WTC11 (cell line): Measurements from ENCODE around the gene LAMA2. TPM values are rescaled to one million over a fixed set of nuclear protein-coding genes. Genes with fewer than 3 reads are reported as not detected.

Experiments
- ATAC-seq: fragments of 200-7000 bp; cut with Tn5 transposase; 2 replicates; pipeline ENCODE4 v1.10.0; 2021; ENCODE audit warnings: mild to moderate bottlenecking, moderate library complexity
- CTCF ChIA-PET: fragments of 300-600 bp; sonication (Branson Sonifier 250); formaldehyde crosslinking; loops from one replicate; lab custom pipeline; 2021; ENCODE audit warnings: antibody characterized with exemption; lab: Charles Lee
- POLR2A ChIA-PET: fragments of 350-600 bp; sonication (Branson Sonifier 250); formaldehyde crosslinking; loops from one replicate; lab custom pipeline; 2021; ENCODE audit warnings: antibody characterized with exemption; lab: Charles Lee
- DNase-seq: peaks from one replicate; pipeline ENCODE4 v3.0.0; 2021; ENCODE audit warnings: low spot score
- H3K27ac Mint-ChIP-seq: 2 replicates; pipeline ENCODE4 v1.8.0; 2021; ENCODE audit warnings: mixed read lengths
- H3K27me3 Mint-ChIP-seq: 2 replicates; pipeline ENCODE4 v1.8.0; 2021; ENCODE audit warnings: low read depth, mild to moderate bottlenecking, moderate library complexity, mixed read lengths
- H3K36me3 Mint-ChIP-seq: 2 replicates; pipeline ENCODE4 v1.8.0; 2021; ENCODE audit warnings: mixed read lengths
- H3K4me1 Mint-ChIP-seq: 2 replicates; pipeline ENCODE4 v1.8.0; 2022; ENCODE audit warnings: mixed read lengths
- H3K4me3 Mint-ChIP-seq: 2 replicates; pipeline ENCODE4 v1.8.0; 2021; ENCODE audit warnings: mild to moderate bottlenecking, moderate library complexity, mixed read lengths
- H3K9me3 Mint-ChIP-seq: 2 replicates; pipeline ENCODE4 v1.8.0; 2021; ENCODE audit warnings: mixed read lengths
- ARID4B ChIP-seq: sonication (generic); formaldehyde crosslinking; IDR thresholded peaks from 2 replicates; pipeline ENCODE4 v1.8.0; 2023; ENCODE audit warnings: missing genetic modification reagents, mild to moderate bottlenecking, borderline replicate concordance
- ATF1 ChIP-seq: sonication (generic); formaldehyde crosslinking; IDR thresholded peaks from 2 replicates; pipeline ENCODE4 v1.8.1; 2023; ENCODE audit warnings: mild to moderate bottlenecking, moderate library complexity, missing genetic modification reagents
- E2F5 ChIP-seq: sonication (generic); formaldehyde crosslinking; IDR thresholded peaks from 2 replicates; pipeline ENCODE4 v1.8.1; 2022; ENCODE audit warnings: mild to moderate bottlenecking, moderate library complexity, missing genetic modification reagents
- EMX1 ChIP-seq: fragments of 250-450 bp; sonication (Bioruptor Pico); IDR thresholded peaks from 2 replicates; pipeline ENCODE4 v1.8.0; 2021; ENCODE audit warnings: mild to moderate bottlenecking
- ETV6 ChIP-seq: sonication (generic); formaldehyde crosslinking; IDR thresholded peaks from 2 replicates; pipeline ENCODE4 v1.8.1; 2022; ENCODE audit warnings: mild to moderate bottlenecking, missing genetic modification reagents
- FOXJ3 ChIP-seq: sonication (generic); formaldehyde crosslinking; IDR thresholded peaks from 2 replicates; pipeline ENCODE4 v1.9.0; 2021; ENCODE audit warnings: missing genetic modification reagents, mild to moderate bottlenecking, borderline replicate concordance
- FOXK1 ChIP-seq: sonication (generic); formaldehyde crosslinking; IDR thresholded peaks from 2 replicates; pipeline ENCODE4 v1.8.0; 2022; ENCODE audit warnings: mild to moderate bottlenecking, moderate library complexity, missing genetic modification reagents
- FOXP1 ChIP-seq: sonication (generic); formaldehyde crosslinking; IDR thresholded peaks from 2 replicates; pipeline ENCODE4 v1.8.0; 2022; ENCODE audit warnings: missing genetic modification reagents, mild to moderate bottlenecking, moderate library complexity, borderline replicate concordance
- GRHL2 ChIP-seq: fragments of 250-450 bp; sonication (Bioruptor Pico); IDR thresholded peaks from 2 replicates; pipeline ENCODE4 v1.8.0; 2022; ENCODE audit warnings: mild to moderate bottlenecking, moderate library complexity; ENCODE audit not compliant: insufficient replicate concordance, severe bottlenecking
- NFE2L1 ChIP-seq: sonication (generic); formaldehyde crosslinking; IDR thresholded peaks from 2 replicates; pipeline ENCODE4 v1.8.1; 2023; ENCODE audit warnings: missing genetic modification reagents
- NR2C2 ChIP-seq: sonication (generic); formaldehyde crosslinking; IDR thresholded peaks from 2 replicates; pipeline ENCODE4 v1.8.0; 2022; ENCODE audit warnings: mild to moderate bottlenecking, missing genetic modification reagents
- OVOL2 ChIP-seq: fragments of 250-450 bp; sonication (Bioruptor Pico); IDR thresholded peaks from 2 replicates; pipeline ENCODE4 v1.9.0; 2021; ENCODE audit warnings: mild to moderate bottlenecking, borderline replicate concordance
- TP53 ChIP-seq: sonication (generic); formaldehyde crosslinking; IDR thresholded peaks from 2 replicates; pipeline ENCODE4 v1.8.1; 2023; ENCODE audit warnings: mild to moderate bottlenecking, missing genetic modification reagents
- ZBTB21 ChIP-seq: sonication (generic); formaldehyde crosslinking; IDR thresholded peaks from 2 replicates; pipeline ENCODE4 v1.8.1; 2023; ENCODE audit warnings: mild to moderate bottlenecking, missing genetic modification reagents, borderline replicate concordance
- ZMAT4 ChIP-seq: fragments of 250-450 bp; sonication (Bioruptor Pico); IDR thresholded peaks from 2 replicates; pipeline ENCODE4 v1.9.0; 2021; ENCODE audit warnings: mild to moderate bottlenecking
- ZNF121 ChIP-seq: sonication (generic); formaldehyde crosslinking; IDR thresholded peaks from 2 replicates; pipeline ENCODE4 v1.8.0; 2023; ENCODE audit warnings: missing genetic modification reagents
- ZNF138 ChIP-seq: sonication (generic); formaldehyde crosslinking; conservative IDR thresholded peaks from 2 replicates; pipeline ENCODE4 v1.8.1; 2022; ENCODE audit warnings: mild to moderate bottlenecking, moderate library complexity, missing genetic modification reagents
- ZNF219 ChIP-seq: sonication (generic); formaldehyde crosslinking; IDR thresholded peaks from 2 replicates; pipeline ENCODE4 v1.8.0; 2023; ENCODE audit warnings: missing genetic modification reagents, mild to moderate bottlenecking, borderline replicate concordance
- ZNF232 ChIP-seq: sonication (generic); formaldehyde crosslinking; IDR thresholded peaks from 2 replicates; pipeline ENCODE4 v1.8.0; 2022; ENCODE audit warnings: mild to moderate bottlenecking, missing genetic modification reagents
- ZNF281 ChIP-seq: sonication (generic); formaldehyde crosslinking; IDR thresholded peaks from 2 replicates; pipeline ENCODE4 v1.8.0; 2023; ENCODE audit warnings: mild to moderate bottlenecking, missing genetic modification reagents
- total RNA-seq: library from RNA; stranded (reverse); gene quantifications from 3 replicates; pipeline ENCODE4 v1.2.3, GENCODE V29; 2021
- TF ChIP-seq, protein P1 (sequence below): fragments of 250-450 bp; sonication (Bioruptor Pico); IDR thresholded peaks from 2 replicates; pipeline ENCODE4 v1.8.0; 2021; ENCODE audit warnings: mild to moderate bottlenecking
- TF ChIP-seq, protein P2 (sequence below): sonication (generic); formaldehyde crosslinking; IDR thresholded peaks from 2 replicates; pipeline ENCODE4 v1.8.1; 2022; ENCODE audit warnings: missing genetic modification reagents, borderline replicate concordance
- TF ChIP-seq, protein P3 (sequence below): sonication (generic); formaldehyde crosslinking; IDR thresholded peaks from 2 replicates; pipeline ENCODE4 v1.8.1; 2023; ENCODE audit warnings: mild to moderate bottlenecking, missing genetic modification reagents

The LAMA2 gene
- total RNA-seq, 1 experiment from 2014 or later, result 6.6 TPM

DNA sequence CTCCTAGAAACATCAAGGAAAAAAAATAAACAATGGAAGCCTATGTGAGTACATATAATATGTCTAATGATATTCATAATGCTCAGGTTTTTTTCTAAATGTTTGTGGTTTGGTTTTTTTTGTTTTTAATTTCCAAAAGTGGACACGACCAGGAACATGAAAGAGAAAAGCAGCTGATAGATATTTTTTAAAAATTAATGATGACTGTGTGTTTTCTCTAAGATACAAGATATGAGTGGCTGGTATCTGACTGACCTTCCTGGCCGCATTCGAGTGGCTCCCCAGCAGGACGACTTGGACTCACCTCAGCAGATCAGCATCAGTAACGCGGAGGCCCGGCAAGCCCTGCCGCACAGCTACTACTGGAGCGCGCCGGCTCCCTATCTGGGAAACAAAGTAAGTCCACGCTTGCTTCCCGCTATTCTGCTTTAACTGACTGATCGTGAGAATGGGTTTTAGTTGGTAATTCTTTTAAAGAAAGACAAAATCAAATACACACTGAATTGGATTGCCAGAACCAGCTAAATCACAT, 309.6 kb downstream of the LAMA2 start:
- POLR2A ChIA-PET, result no interaction called here
- CTCF ChIA-PET, result no interaction called here
- ATAC-seq (no peak), DNase-seq (no peak)
- TF ChIP-seq ZBTB21 (no peak), GRHL2 (CRISPR knock-in tag) (no peak), ETV6 (CRISPR knock-in tag) (no peak), NFE2L1 (CRISPR knock-in tag) (no peak), FOXP1 (no peak), FOXJ3 (CRISPR knock-in tag) (no peak), FOXK1 (CRISPR knock-in tag) (no peak), ZNF232 (CRISPR knock-in tag) (no peak), OVOL2 (no peak), ZNF281 (no peak), ZNF219 (CRISPR knock-in tag) (no peak), NR2C2 (CRISPR knock-in tag) (no peak), EMX1 (CRISPR knock-in tag) (no peak), ATF1 (CRISPR knock-in tag) (no peak), E2F5 (CRISPR knock-in tag) (no peak)
- TF ChIP-seq, protein P1, sequence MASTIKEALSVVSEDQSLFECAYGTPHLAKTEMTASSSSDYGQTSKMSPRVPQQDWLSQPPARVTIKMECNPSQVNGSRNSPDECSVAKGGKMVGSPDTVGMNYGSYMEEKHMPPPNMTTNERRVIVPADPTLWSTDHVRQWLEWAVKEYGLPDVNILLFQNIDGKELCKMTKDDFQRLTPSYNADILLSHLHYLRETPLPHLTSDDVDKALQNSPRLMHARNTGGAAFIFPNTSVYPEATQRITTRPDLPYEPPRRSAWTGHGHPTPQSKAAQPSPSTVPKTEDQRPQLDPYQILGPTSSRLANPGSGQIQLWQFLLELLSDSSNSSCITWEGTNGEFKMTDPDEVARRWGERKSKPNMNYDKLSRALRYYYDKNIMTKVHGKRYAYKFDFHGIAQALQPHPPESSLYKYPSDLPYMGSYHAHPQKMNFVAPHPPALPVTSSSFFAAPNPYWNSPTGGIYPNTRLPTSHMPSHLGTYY (CRISPR knock-in tag), result no peak
- TF ChIP-seq, protein P2, sequence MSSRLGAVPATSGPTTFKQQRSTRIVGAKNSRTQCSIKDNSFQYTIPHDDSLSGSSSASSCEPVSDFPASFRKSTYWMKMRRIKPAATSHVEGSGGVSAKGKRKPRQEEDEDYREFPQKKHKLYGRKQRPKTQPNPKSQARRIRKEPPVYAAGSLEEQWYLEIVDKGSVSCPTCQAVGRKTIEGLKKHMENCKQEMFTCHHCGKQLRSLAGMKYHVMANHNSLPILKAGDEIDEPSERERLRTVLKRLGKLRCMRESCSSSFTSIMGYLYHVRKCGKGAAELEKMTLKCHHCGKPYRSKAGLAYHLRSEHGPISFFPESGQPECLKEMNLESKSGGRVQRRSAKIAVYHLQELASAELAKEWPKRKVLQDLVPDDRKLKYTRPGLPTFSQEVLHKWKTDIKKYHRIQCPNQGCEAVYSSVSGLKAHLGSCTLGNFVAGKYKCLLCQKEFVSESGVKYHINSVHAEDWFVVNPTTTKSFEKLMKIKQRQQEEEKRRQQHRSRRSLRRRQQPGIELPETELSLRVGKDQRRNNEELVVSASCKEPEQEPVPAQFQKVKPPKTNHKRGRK (CRISPR knock-in tag), result no peak
- no peaks in the 10 kb centered on the region for H3K9me3 Mint-ChIP-seq
- peaks cover 31% of the 10 kb centered on the region for H3K4me1 Mint-ChIP-seq
- no peak overlapping the region for H3K4me3 Mint-ChIP-seq
- no peaks in the 10 kb centered on the region for H3K36me3 Mint-ChIP-seq
- no peaks in the 10 kb centered on the region for H3K27me3 Mint-ChIP-seq
- H3K27ac Mint-ChIP-seq, result peak overlapping the region; percentile 3; the same call in 1 of the 2 replicates

GRCh38 chr6:129194306-129194941, 311.5 kb downstream of the LAMA2 start:
- ATAC-seq, result no peak
- Mint-ChIP-seq H3K4me3 (no peak overlapping the region), H3K9me3 (no peaks in the 10 kb centered on the region), H3K4me1 (peaks cover 32% of the 10 kb centered on the region), H3K27ac (no peak overlapping the region), H3K27me3 (no peaks in the 10 kb centered on the region), H3K36me3 (no peaks in the 10 kb centered on the region)
- CTCF ChIA-PET, result interaction anchor here (1.0 kb wide), 1 partner anchor 66 kb away, joined by 3 read pairs; no protein-coding TSS in a partner anchor
- no peak for DNase-seq
- POLR2A ChIA-PET, result no interaction called here
- TF ChIP-seq, protein P3, sequence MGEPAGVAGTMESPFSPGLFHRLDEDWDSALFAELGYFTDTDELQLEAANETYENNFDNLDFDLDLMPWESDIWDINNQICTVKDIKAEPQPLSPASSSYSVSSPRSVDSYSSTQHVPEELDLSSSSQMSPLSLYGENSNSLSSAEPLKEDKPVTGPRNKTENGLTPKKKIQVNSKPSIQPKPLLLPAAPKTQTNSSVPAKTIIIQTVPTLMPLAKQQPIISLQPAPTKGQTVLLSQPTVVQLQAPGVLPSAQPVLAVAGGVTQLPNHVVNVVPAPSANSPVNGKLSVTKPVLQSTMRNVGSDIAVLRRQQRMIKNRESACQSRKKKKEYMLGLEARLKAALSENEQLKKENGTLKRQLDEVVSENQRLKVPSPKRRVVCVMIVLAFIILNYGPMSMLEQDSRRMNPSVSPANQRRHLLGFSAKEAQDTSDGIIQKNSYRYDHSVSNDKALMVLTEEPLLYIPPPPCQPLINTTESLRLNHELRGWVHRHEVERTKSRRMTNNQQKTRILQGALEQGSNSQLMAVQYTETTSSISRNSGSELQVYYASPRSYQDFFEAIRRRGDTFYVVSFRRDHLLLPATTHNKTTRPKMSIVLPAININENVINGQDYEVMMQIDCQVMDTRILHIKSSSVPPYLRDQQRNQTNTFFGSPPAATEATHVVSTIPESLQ (CRISPR knock-in tag), result no peak
- no peak for TF ChIP-seq ZNF138 (CRISPR knock-in tag)
- no peak for TF ChIP-seq ARID4B (CRISPR knock-in tag)
- no peak for TF ChIP-seq TP53
- no peak for TF ChIP-seq ZNF121 (CRISPR knock-in tag)
- no peak for TF ChIP-seq ZMAT4
